Measurements from ENCODE around the gene STXBP1. TPM values are rescaled to one million over a fixed set of nuclear protein-coding genes. Genes with fewer than 3 reads are reported as not detected.

STXBP1 gene
- total RNA-seq, 6 donors from 2014 or later, result 44.6 to 124 (median 76.1) TPM

GRCh38 chr9:127692071-127692470, 80.0 kb downstream of the STXBP1 start:
- H3K27me3 ChIP-seq, result no peaks in the 10 kb centered on the region
- H3K9me3 ChIP-seq, result no peaks in the 10 kb centered on the region
- 85 to 91% methylated on average over 20 of the region's 20 CpGs for WGBS, 2 donors
- no peaks in the 10 kb centered on the region for H3K4me1 ChIP-seq
- ATAC-seq (ENCODE audit: low FRiP score in 2 of 2) (no peak), DNase-seq (no peak)
- H3K36me3 ChIP-seq, result peaks cover 2 to 48% (median 31%) of the 10 kb centered on the region in 4 donors
- no peak overlapping the region for H3K27ac ChIP-seq
- TF ChIP-seq EP300 (IDR thresholded peaks at IDR 0.05) (no peak), POLR2AphosphoS5 (IDR thresholded peaks at IDR 0.05) (no peak), CTCF (IDR thresholded peaks at IDR 0.05) (no peak), POLR2A (IDR thresholded peaks at IDR 0.05) (no peak)
- no peak overlapping the region for H3K4me3 ChIP-seq

GRCh38 chr9:127693143-127693542, 81.1 kb downstream of the STXBP1 start:
- Histone ChIP-seq H3K9me3 (no peaks in the 10 kb centered on the region), H3K27me3 (no peaks in the 10 kb centered on the region), H3K4me1 (no peaks in the 10 kb centered on the region), H3K36me3 (peaks cover 0 to 37% (median 25%) of the 10 kb centered on the region in 4 donors), H3K4me3 (no peak overlapping the region), H3K27ac (no peak overlapping the region)
- ATAC-seq (ENCODE audit: low FRiP score in 2 of 2) (no peak), DNase-seq (no peak)
- WGBS, 2 donors, result 90 to 92% methylated on average over 10 of the region's 10 CpGs
- TF ChIP-seq EP300 (IDR thresholded peaks at IDR 0.05) (no peak), POLR2AphosphoS5 (IDR thresholded peaks at IDR 0.05) (no peak), CTCF (IDR thresholded peaks at IDR 0.05) (no peak), POLR2A (IDR thresholded peaks at IDR 0.05) (no peak)

GRCh38 chr9:127693697-127694096, 81.6 kb downstream of the STXBP1 start:
- H3K27ac ChIP-seq, result no peak overlapping the region
- H3K9me3 ChIP-seq, result no peaks in the 10 kb centered on the region
- H3K4me1 ChIP-seq, result no peaks in the 10 kb centered on the region
- no peak for ATAC-seq (ENCODE audit: low FRiP score in 2 of 2)
- DNase-seq, result no peak
- no peaks in the 10 kb centered on the region for H3K27me3 ChIP-seq
- 98 to 100% methylated on average over 4 of the region's 4 CpGs for WGBS, 2 donors
- TF ChIP-seq POLR2A (IDR thresholded peaks at IDR 0.05), result no peak
- TF ChIP-seq POLR2AphosphoS5 (IDR thresholded peaks at IDR 0.05), result no peak
- no peak for TF ChIP-seq CTCF (IDR thresholded peaks at IDR 0.05)
- no peak for TF ChIP-seq EP300 (IDR thresholded peaks at IDR 0.05)
- H3K36me3 ChIP-seq, result peaks cover 0 to 33% (median 22%) of the 10 kb centered on the region in 4 donors
- H3K4me3 ChIP-seq, result no peak overlapping the region

- 75 to 81% methylated on average over 9 of the region's 9 CpGs for WGBS, 2 donors
- Histone ChIP-seq H3K36me3 (peaks cover 0 to 19% (median 15%) of the 10 kb centered on the region in 4 donors), H3K27ac (no peak overlapping the region), H3K27me3 (no peaks in the 10 kb centered on the region), H3K9me3 (no peaks in the 10 kb centered on the region), H3K4me3 (no peak overlapping the region), H3K4me1 (peaks cover 0 to 11% (median 6%) of the 10 kb centered on the region in 4 donors)
- ATAC-seq (ENCODE audit: low FRiP score in 2 of 2) (no peak), DNase-seq (no peak)
- no peak for TF ChIP-seq EP300 (IDR thresholded peaks at IDR 0.05)
- no peak for TF ChIP-seq POLR2A (IDR thresholded peaks at IDR 0.05)
- no peak for TF ChIP-seq POLR2AphosphoS5 (IDR thresholded peaks at IDR 0.05)
- TF ChIP-seq CTCF (IDR thresholded peaks at IDR 0.05), result no peak
These were observed 83.0 kb downstream of the STXBP1 start for GRCh38 chr9:127694890-127695720.
